ENCODE measurements around the gene LRRC47.
"Not testable (repeated sequence)": the region's sequence is repeated elsewhere in the genome, so short reads cannot be mapped to it uniquely, and the experiment has no call there.

Gene LRRC47

DNA sequence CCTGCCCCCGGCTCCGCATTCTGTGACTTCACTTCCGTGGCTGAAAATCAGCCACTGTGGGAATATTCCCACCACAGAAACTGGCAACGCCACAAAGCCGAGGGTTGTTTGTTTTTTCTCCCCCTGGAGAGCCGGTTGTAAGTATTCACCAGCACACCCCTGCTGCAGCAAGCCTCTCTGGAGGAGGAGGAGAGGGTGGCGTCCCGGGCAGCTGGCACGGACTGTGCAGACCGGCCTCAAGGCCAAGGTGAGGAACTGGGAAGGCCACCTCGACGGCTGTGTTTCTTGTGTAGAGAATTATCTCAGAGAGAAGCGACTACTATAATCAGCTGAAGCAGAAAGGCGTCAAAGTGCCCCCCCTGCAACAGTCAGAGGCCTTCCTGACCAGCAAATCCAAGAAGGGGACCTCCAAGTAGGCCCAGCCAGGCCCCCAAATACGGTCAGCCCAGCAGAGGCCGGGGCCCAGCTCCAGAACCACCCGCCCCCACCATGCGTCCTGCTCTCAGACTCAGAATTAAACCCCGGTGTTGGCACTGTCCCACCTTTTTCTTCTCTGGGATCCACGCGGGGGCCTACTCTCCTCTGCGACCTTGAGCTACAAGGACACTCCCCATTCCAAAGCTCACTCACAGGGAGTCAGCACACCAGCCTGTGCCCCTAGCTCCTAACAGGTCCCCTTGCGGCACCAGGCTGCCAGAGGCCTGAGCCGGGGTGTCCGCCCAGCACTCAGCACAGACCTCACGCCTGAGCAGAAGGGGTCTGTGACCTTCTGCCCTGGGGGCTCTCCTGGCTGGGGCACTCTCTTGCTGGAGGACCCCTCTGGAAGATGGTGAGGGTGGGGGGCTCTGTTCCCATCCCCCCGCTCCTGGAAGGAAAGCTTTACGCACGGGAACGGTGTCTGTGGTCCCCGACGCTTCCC lies 24.9 kb downstream of the LRRC47 start:
- DNase-seq = no peak

DNA sequence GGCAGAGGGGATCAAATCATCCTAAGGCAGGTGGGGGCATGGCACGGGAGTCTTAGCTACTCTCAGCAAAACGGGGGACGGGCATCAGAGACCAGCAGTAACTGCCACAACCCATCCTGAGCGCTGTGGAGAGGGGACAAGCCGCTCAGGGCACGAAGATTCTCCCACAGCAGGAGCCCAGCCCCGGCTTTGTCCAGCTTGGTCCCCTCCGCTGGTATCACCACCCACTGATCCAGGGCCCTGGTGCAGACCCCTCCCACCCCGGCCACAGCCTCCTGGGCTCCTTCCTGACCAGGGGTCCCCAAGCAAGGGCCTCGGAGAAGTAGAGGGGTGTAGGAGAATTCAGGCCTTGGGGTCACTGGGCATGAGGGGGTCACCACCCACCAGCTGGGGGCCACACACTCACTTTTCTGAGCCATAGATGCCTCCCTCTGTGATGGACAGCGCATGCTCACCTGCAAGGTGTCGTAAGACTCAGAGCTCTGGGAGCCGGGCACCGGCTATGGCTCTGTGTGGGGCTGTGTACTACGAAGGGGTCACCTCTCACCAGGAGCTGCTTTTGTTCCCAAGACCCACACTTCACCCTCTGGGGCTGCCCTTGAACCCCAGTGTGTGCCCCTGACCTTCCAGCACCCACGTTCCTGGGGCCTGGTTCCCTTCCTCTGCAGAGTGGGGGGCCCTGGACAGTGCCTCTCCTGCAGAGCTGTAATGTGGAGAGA lies 26.1 kb downstream of the LRRC47 start:
- no peak for DNase-seq

DNA sequence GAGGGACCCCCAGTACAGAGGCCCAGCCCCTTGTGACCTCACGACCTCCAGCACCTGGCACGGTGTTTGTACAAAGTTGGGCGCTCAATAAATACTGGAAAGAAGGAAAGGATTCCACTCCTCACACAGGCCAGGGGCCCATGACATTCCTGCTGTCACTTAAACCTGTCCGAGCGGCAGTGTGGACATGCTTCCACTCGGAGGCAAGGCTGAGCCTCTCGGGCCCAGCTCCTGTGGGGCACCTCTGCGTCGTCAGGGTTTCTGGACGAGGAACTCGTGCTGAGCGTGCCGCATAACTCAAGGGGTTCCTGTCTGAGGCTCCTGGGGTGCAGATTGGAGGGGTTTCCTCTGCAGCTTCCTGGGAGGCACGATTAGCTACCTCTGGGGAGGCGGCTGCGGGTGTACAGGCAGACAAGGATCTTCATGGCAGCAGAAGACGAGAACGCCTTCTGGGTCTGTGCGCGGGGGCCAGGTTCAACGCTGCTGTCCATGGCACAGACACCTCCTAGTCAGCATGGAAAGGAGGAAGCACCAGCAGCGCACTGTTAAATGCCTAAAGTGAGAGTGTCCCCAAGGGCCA lies 27.4 kb downstream of the LRRC47 start:
- no peak for DNase-seq

DNA sequence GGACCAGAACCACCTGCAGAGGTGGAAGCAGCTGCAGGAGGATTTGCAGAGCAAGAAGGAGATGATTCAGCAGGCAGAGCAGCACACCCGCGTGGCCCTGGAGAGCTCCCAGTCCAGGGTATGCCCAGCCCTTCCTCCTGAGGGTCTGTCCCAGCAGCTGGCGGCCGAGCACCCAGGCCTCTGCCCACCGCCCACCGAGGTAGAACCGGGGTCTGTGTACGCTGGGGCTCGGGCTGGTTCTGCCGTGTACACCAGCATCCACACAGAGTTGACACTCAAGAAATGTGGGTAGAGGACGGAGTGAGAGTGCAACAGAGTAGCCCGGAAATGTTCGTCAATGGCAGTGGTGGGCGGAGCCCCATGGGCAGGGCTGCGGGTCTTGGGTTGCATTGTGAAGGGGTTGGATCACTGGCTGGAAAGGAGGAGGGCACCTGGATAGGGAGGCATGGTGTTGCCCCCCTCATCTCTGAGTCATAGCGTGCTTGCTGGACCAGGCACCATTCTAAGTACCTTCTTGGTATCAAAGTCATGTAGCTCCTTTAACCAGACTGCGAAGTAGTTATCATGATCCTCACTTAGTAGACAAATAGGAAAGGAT lies 28.9 kb downstream of the LRRC47 start:
- no peak for DNase-seq

DNA sequence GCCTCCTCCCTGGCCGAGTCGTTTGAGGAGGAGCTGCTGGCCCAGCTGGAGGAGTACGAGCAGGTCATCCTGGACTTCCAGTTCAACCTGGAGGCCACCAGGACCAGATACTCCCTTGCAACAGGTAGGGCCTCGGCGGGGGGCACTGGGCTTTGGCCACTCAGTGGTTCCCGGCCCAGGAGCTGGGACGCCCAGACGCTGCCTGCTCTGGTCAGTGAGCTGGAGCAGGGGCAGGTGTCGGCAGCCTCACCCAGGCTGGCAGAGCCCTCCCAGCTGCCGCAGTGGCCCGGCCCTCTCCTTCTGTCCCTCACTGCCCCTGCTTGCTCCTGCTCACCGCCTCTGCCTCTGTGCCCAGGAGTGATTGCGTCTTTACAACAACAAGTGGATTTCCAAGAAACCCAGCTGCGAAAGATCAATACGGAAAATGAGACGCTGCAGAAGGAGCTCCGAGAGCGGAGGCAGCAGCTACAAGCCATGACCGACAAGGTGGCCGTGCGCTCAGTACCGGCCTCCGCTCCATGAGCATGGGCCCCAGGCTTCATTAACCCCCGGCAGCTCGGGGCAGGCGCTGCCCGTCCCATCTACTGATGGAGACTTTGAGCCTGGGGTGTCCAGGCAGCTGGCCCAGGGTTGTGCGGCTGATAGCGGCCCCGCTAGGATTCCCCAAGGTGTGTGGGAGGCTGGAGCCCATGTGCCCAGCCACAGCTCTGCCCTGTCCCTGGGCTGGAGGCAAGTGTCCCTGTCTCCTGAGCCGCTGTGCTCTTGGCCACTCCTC lies 32.8 kb downstream of the LRRC47 start:
- DNase-seq = no peak

DNA sequence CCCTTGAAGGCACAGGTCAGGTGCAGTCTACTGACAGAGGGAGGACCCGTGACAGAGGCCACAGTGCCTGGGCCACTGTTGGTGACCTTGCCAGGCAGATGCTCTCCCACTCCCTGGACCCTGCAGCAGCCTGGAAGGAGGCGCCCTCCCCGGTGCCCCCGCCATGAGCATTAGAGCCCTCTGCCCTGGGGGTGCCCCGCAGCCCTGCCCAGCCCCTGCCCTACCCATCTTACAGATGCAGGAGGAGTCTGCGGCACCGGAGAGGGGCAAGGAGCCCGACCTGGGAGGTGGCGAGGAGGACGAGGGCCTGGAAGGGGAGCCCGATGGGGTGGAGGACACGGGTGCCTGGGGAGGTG lies 33.4 kb downstream of the LRRC47 start:
- DNase-seq = no peak

DNA sequence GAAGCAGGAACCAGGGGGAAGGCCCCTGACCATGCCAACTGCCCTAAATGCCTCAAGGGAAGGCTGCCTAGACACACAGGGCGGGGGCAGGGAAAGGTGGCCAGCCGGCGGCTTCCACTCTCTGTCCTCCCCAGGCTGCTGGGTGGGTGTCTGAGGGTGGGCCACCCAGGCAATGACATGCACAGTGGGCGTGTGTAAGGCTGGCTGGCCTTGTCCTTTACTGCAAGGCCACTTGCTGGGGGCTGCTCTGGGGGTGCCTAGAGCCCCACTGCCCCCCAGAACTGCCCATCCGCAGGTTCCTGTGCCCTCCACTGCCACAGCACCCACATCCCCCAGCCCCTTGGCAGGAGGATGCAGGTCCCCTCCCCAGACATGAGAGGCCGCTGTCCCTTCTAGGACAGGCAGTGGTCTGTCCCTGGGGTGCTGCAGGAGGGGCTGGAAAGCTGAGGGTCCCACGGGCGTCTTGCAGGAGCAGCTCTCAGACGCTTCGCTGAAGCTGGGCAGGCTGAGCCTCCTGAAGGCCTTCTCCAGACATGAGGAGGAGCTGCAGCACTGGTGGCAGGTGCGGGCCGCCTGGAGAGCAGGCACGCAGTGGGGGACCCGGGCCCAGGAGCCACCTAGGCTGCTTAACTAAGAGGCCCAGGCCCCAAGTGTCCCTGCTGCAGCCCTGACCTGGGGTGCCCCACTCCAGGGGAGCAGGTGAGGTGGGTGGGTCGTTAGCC lies 34.0 kb downstream of the LRRC47 start:
- DNase-seq = no peak

DNA sequence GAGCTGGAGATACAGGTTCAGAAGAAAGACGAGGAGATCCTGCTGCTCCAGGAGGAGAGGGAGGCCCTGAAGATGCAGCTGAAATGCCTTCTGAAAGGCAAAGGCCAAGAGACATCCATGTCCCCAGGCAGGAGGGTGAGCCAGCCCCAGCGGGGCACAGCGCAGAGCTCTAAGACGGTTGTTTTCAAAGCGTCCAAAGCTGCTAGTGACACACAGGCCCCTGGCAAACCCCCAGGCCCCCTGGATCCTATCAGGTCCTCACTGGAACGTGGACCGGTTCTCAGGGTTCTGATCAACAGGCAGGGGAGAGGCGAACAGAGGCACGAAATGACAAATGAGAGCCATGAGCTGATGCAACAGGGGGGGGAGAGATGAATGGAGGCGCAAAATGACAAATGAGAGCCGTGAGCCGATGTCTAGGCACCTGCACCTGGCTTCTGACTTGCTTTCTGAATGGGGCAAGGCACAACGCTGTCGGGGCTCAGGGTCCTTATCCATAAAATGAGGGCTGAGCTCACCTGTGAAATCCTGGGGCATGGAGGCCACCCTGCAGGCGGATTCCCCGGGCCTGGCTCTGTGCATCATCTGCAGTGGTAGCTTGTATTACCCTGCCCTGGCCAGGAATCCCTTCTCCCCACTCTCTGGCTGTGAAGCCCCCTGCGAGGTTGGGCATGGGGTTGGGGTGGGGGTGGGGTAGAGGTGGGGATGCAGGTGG lies 34.8 kb downstream of the LRRC47 start:
- DNase-seq = no peak

DNA sequence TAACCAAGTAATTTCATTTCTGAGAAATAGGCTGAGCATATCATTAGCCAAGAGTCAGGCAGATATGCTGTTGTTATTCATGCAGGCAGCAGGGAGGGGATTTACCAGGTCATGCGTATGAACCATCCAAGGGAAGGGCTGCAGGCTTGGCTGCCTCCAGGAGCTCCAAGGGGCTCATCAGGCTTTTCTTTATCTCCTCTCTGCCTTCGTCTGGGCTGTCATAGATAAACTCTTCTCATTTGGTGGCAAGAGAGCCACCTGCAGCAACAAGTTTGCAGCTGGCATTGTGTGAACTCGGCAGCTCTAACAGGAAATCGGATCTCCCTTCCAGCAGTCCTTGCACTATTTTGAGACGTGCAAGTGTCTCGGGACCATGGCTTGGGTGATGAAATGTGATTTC lies 36.5 kb downstream of the LRRC47 start:
- no peak for DNase-seq

DNA sequence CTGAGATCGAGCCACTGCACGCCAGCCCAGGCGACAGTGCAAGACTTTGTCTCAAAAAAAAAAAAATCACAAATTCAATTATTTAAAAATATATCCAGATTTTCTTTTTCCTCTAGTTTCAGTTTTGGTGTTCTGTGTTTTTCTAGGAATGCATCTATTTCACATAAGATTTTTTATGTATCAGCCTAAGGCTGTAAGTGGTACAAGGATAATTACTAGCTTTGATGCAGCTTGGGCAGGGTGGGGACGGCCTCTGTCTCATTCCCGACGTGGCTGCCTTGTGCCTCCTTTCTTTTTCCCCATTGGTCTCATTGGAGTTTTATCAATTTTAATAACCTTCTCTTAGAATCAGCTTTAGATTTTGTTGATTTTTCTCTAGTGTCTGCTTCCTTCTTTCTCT lies 37.1 kb downstream of the LRRC47 start:
- DNase-seq = no peak

DNA sequence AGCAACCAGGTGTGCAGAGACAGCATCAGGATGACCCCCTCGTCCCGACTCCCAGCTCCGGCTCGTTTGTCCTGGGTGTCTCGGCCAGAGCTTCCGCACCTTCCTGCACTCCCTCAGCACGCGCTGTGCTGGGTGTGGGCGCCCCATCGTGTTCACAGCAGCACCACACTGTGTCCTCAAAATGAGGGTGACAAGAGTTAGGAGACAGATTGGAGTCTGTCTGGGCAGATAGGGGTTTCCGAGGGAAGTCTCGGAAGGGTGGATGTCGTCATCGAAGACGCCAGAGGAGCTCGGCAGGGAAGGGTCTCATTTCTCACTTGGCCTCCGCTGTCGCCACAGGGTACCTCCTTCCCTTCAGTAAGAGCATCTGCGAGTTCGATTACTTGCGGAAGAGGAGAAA lies 39.9 kb downstream of the LRRC47 start:
- no peak for DNase-seq

DNA sequence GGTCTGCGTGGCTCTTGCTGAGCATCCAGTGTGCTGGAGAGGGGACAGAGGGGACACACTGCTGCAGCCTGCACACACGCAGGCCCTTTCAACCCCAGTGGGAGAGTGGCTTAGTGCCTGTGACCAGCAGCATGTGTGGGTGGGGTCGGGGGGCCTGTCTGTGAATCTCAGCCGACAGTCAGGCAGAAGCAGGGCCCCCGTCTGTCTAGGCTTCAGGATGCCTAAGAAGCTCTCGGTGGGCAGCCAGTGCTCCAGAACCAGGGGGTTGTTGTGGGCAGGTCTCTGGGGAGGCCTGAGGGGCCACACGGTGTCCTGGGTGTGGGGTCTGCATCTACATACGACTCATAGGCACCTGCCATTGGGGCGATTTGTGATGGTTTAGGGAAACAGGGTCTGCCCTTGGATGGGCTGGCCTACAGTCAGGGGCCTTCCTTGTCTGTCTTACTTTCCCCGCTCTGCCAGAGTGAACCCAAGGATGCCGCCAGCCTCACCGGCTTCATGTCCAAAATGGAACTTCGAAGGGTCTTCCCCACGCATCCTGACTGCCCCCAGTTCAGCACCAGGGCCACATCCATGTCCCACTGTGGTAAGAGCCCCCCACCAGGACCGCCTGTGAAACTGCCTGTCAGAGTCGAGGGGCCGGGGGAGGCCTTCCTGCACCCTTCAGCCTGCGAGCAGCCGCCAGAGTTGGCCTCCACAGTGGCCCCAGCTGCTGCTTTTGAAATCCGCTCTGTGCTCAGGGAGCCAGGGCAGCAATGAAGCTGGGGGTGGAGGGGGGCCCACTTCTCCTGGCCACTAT lies 42.4 kb downstream of the LRRC47 start:
- DNase-seq = no peak

DNA sequence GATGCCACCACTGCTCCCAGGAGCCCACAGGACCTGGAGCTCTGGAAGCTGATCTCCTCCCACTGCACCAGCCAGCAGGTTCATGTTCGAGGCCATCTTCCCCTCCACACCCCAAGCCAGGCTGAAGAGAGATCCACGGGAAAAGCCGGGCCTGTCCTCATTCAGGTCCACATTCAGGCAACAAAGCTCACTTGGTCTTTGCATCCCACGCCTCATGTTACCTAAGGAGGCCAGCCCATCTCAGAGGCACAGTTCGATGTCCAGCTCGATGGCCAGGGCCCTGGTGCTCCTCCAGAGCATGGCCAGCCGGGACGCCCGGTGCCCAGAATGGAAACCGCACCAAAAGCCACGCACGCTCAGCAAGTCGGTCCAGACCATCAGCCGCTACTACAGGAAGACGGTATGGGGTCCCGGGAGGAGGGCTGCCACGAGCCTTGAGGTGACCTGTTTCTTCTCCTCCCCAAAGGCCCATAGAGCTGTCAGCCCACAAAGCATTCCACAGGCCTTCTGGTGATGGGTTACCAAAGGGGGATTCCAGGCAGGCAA lies 43.8 kb downstream of the LRRC47 start, which contains the start of gene CCDC27:
CCDC27 (plus strand) TSS at position 51 of the 546 bp plus-strand sequence; CDS start at position 83, 32 bp downstream.
- no peak for DNase-seq

DNA sequence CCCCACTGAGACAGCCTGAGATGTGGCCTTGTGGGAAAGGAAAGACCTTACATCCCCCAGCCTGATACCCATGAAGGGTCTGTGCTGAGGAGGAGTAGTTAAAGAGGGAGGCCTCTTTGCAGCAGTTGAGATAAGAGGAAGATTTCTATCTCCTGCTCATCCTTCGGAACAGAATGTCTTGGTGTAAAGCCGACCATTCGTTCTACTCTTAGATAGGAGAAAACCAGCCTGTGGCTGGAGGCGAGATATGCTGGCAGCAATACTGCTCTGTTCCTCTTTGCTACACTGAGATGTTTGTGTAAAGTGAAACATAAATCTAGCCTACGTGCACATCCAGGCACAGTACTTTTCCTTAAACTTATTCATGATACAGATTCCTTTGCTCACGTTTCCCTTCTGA lies 45.6 kb downstream of the LRRC47 start:
- no peak for DNase-seq

DNA sequence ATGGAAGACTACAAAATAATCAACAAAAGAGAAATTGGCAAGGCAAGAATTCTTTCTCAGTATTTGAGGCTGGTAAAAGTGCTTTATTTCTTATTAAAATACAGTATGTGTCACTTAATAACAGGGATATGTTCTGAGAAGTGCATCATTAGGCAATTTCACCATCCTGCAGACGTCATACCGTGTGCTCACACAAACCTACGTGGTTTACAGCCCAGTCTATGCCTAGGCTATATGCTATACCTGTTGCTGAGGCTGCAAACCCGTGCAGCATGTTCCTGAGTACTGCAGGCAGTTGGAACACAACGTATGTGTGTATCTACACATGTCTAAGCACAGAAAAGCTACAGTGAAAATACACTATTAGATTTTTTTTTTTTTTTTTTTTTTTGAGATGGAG lies 46.8 kb downstream of the LRRC47 start:
- DNase-seq = no peak

DNA sequence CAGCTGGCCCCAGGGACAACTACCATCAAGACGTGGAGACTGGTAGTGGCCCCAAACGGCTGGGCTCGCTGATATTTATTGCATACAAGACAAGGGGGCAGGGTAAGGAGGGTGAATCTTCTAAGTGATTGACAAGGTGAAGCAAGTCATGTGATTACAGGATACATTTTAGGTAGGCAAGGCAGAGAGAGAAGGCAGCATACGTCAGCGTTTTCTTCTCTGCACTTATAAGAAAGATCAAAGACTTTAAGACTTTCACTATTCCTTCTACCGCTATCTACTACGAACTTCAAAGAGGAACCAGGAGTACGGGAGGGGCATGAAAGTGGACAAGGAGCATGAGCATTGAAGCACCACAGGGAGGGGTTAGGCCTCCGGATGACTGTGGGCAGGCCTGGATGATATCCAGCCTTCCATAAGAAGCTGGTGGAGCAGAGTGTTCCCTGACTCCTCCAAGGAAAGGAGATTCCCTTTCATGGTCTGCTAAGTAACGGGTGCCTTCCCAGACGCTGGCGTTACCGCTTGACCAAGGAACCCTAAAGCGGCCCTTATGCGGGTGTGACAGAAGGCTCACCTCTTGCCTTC lies 47.9 kb downstream of the LRRC47 start:
- DNase-seq = not testable (repeated sequence)

DNA sequence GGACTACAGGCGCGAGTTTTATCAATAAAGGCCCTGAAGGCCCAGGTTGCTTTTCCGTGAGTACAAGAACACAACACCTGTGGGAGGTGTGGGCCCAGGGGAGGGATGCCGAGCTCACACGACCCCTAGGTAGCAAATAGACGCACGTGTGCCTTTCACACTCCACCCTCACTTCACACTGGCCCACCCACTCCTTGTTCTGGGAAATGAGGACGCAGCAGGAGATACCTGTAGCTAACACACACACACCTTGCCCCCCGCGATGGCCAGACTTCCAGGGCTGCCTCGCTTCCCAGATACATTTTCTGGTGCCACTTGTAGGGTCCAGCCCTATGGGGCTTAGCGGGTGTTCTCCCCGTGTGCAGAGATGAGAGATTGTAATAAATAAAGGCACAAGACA lies 48.4 kb downstream of the LRRC47 start:
- DNase-seq = no peak

DNA sequence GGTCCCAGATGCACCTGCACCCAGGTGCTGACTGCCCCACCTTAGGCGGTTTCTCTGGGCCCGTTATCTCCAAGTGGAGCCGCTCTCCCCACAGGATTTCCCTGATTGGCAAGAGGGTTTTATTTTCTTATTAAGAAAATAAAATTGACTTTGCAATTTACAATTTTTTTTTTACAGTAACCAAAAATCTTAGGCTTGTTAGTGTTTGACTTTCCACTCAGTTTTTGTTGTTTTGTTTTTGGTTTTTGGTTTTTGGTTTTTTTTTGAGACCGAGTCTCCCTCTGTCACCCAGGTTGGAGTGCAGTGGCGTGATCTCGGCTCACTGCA lies 48.8 kb downstream of the LRRC47 start:
- no peak for DNase-seq

DNA sequence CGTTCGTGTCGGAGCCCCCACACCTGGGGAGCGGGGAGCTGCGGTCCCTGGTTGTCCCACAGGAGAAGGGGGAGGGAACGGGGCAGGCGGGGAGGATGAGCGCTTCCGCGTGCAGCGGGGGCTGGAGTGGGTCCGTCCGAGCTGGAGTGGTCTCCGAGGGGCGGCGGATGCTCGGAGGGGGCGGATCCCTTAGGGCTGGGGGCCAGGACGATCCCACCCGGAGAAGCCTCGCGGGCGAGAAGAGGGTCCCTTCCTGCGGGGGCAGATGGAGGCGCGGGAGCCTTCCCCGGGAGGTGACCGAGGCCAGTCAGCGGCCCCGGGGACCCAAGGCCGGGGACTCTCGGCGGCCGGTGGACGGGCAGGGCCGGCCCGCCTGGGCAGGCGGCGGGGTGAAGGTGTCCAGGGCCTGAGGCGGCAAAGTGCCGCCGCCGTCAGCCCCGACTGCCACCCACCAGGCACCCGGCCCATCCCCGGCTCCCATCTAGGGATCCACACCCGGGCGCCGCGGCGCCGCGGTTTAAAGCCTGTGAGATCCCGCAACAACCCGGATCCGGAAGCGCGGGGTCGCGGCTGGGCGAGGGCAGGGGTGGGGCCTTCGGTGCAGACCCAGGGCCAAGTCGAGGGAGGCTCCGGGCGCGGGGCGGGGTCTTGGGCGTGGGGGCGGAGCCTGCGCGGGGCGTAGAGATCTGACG lies 49.3 kb downstream of the LRRC47 start:
- DNase-seq = peak; percentile 94

All from activated CD4-positive, alpha-beta T cell treated with anti-CD3 and anti-CD28 coated beads, Interleukin-2, Interleukin-6, amounts not matched to agents 100 ng/mL and 50 ng/mL, durations not matched to agents 16 hours and 8 hours (primary cell).